CD1c-positive myeloid dendritic cell (primary cell): ENCODE measurements around the gene ARHGAP29.

ENCODE experiments used
- DNase-seq: peaks from one replicate; pipeline ENCODE4 v3.0.0-alpha.2; 2016; ENCODE audit errors: extremely low spot score

The ARHGAP29 gene

DNA sequence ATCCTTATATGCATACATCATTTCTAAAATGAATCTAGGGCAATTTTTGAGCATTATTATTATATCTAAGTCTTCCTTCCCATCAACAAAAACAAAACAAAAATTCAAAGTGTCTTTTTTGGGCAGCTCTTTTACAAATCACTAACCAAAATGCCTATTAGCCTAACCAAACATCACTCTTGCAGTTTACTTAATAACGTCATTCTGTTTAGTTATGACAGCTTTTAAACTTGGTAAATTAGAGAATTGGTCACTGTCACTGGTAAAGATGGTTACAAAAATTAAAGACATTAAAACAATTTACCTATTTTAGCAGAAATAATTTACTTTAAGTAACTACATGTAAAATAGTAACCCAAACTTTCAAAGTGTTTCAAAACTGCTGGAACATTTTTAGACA lies 2.8 kb downstream of the ARHGAP29 start:
- DNase-seq = no peak

DNA sequence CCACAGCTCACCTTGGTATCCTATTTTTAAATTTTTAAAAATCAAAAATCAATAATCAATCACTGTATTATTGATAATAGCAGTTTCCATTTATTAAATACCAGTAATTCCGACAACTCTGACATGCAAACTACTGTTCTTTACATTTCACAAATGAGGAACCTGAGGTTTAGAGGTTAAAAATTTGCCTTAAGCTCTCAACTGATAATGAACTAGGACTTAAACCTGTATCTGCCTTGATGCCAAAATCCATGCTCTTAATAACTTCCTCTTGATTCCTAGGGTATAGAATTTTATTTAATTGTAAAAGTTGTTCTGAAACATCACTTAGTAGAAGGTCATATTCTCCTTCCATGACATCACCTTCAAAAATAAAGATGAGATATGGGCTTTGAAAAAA lies 5.6 kb downstream of the ARHGAP29 start:
- DNase-seq = no peak

DNA sequence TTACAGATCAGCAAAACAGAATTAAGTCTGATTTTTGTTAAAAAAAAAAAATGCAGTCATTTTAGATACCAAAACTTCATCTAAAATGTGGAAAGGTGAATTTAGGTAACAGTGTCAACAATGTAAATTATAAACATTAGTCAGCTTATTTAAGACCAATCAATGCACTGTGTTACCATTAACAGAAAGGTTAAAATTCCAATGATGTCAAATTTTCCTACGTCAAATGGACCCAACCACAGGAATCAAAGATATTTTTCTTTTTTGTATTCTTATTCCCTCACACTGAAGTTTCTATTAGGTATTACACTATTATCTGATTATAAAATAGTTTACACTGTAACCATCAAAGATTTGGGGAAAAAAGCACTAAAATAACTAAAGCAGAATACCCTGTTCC lies 6.5 kb downstream of the ARHGAP29 start:
- no peak for DNase-seq

DNA sequence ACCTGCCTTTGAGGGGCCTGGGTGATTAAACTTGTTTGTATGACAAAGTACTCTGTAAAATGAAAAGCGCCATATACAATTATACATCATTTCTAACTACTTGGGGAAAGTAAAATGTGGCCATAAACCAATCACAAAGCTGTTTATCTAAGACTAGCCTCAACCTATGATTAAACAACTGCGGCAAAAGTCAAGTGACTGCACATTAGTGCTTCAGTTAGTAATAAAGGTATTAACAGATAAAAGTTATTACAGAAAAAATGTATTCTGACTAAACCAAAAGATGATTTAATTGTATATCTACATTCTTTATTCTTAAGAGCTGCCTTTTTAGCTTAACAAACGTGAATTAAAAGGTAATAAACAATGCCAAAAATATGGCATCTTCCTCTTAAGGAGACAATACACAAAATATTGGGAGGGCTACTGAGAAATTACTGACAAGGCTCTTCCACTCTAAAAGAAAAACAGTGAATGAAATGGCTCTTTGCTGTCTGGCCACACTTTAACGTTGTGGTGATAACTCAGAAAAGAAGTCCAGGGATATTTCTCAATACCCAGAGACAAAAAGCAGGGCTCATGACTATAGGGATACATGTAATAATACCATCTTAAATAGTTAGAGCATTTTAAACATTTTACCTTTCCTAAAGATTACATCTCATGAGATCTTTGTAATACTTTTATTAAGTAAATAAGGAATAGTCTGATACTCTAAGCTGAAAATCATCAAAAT lies 8.6 kb downstream of the ARHGAP29 start:
- no peak for DNase-seq

DNA sequence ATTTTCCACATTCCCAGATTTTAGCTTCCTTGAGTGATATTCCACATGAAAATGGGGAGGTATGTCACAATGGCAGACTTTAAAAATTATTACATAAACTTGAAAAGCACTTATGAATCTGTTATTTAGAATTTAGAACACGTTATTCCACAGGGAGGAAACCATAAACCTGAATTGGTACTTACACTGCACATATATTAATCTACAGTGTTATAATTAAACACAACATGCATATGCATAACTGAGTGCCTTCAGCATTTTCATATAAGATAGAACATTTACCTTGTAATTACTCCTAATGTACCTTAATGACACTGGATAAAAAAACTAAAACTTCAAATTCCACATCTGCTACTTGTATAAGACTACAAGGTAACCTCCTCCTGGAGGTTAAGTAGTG lies 9.8 kb downstream of the ARHGAP29 start:
- no peak for DNase-seq

DNA sequence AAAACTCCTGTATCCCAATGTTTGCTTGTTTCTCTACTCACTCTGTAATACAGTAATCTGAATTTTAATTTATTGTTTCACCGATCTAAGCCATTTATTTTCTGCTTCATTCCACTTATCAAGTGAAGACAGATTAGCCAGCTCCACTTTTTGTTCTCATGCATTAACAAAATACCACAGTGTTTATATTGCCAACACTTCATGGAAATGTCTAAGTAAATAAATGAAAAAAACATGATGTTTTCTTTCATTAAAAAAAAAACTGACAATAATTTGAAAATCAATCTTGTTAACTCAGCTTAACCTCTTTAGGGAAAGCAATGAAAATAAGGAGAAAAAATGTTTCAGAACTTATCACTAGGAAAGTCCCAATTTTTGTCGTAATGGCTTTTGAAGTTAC lies 11.5 kb downstream of the ARHGAP29 start:
- no peak for DNase-seq

DNA sequence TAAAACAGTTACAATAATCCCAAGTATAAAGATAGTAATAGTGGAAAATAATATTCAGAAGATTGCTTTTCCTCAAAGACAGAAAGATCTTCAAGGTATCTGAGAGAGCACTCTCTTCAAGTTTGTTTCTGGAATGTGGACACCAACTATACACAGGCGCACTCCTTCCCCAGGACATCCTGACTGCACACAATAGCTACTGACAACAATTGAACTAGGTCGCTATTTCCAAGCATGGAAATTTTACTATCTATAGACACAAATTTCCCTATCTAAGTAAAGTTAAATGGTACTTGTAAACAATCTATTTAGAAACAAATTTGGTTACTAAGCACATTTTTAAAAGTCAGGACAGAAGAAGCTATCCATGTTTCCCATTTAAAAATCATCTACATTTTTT lies 19.1 kb downstream of the ARHGAP29 start:
- DNase-seq = no peak

DNA sequence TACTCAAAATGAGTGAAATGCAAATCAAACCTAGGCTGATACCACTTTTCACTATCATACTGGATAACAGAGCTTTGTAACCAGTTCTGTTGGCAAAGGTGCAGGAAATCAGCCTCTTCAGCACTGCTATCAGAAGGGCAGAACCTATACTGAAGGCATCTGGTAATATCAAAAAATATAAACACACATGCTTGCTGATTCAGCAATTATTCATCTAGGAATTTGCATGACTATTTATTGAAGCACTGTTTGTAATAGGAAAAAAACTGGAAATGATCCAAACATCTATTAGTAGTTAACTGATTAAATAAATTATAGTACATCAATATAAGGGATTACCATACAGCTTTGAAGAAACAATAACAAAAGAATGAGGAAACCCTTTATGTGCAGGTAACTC lies 21.4 kb downstream of the ARHGAP29 start:
- no peak for DNase-seq

DNA sequence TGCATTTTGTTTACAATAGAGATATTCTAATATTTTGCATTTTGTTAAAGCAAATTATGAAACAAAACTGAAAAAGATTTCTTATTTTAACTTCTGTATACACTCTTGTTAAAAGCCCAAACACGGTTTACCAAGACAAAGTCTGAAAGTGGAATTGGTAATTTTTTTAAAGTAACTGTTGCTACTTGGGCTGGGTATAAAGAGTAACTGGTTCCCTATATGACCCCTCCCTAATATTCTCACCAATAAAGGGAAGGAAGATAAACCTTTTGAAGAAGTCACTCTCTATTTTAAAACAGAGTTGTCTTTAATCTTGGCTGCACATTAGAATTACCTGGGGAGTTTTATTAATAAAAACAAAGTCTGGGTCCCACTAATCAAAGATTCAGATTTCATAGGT lies 27.4 kb downstream of the ARHGAP29 start:
- no peak for DNase-seq

DNA sequence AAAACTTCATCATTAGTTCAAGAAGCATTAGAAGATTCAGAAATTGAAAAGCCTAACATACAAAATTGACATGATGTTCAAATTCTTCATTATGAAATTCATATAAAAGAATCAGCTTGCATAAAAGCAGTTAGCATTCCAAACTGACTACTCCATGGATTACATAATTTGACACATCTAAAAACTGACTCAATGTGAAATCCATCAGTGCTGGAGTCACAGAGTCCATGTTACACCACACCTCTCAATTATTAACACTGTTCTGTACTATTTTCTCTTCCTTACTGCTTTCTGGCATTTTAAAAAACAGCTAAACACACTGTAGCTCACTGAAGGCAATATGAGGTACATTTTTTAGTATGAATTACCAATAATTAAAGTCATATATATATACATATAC lies 28.0 kb downstream of the ARHGAP29 start:
- DNase-seq = no peak

DNA sequence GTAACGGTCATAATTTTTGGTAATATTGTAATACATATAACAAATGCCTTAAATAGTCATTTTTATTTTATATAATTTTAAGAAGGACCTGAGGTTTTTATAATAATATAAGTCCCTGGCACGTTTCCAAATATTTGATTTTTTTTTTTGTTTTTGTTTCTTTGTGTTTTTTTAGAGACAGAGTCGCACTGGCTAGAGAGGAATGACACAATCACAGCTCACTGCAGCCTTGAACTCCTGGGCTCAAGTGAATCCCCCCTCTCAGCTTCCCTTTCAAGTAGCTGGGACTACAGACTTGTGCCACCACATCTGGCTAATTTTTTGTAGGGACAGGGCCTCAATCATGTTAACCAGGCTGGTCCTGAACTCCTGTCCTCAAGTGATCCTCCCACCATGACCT lies 29.7 kb downstream of the ARHGAP29 start:
- no peak for DNase-seq

DNA sequence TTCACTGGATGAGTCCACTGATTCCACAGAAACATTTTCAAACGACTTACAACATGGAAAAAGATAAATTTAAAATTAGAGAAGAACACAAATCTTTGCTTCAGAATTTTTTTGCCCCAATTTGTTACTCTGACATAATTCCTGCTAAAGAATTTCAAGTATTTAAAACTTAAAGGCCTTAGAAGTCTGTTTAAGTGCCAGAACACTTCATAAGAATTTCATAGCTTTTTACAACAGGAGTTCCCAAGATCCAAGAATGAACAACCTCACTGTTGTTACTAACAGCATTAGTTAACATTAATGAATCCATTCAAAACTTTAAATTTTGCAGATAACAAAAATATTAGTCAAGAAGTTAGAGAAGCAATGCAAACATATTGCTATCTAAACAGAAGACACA lies 31.7 kb downstream of the ARHGAP29 start:
- no peak for DNase-seq

DNA sequence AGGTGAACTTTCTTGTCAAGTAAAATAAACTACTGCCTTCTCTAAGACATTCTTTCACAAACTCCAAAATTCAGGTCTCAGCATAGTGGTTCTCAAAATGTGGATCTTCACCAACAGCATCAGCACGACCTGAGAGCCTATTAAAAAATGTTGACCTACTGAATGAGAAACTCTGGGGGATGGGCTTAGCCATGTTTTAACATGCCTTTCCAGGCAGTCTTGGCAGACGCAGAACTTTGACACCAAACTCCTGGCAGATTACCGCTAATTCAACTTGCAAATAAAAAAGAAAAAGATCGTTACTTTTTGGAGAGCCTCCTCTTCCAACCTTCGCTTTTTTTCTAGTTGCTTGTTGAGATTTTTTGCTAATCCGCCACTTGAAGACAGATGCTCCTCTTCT lies 35.1 kb downstream of the ARHGAP29 start:
- DNase-seq = no peak

DNA sequence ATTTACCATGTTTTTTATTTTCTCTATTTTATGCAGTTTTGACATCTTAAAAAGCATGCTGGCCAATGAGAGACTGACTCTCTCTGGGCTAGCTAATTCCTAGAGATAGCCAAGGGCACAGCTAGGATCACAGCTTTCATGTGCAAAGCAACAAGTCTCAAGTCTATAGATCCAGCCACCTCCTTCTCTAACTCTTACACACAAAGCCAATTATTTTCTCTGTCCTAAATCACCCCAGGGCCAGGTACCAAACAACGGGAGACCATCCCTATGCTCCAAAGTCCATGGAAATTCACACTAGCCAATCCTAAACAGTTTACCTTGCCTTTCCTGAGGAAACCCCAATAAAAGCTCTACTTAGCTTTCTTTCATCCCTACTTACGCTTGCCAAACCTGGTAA lies 38.0 kb downstream of the ARHGAP29 start:
- no peak for DNase-seq

DNA sequence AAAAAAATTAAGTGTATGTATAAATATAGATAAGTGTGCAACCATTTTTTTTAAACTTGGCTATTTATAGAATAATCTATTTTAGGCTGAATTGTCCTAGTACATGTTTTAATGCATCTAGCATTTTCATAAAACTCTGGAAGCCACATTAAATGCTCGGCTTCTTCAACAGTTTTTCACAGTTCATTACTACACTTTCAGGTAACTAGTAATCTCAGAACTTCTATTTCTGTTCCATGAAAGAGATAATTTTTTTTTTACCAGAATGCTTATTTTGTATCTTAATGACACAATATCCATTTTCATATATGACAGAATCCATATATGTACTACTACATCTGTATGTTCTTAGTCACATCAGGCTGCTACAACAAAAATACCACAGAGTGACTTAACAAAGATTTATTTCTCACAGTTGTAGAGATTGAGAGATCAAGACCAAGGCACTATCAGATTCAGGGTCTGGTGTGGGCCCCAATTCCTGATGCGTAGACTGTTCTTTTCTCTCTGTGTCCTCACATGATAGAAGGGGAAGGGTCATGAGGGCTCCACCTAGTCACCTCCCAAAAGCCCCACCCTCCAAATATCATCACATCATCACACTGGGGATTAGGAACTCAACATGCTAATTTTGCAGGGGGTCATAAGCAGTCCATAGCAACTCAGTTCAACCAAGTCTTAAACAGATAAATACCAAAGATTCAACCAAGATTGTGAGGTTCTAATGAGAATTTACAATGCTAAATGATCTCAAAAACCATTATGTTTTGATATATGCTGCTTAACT lies 43.1 kb downstream of the ARHGAP29 start:
- DNase-seq = no peak

DNA sequence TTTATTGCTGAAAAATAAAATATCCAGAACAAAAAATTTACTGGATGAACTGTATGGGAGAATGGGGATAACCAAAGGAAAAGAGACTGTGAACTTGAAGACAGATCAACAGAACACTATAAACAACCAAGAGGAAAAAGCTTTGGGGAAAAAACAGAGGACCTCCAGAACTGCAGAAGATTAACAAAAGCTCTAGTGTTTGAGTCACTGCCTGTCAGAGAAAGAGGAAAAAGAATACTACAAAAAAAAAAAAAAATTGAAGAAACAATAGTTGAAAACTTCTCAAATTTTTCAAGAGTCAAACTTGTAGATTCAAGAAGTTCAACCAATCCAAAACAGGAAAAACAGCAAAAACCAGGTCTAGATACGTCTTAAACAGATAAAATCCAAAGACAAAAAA lies 44.3 kb downstream of the ARHGAP29 start:
- DNase-seq = no peak

DNA sequence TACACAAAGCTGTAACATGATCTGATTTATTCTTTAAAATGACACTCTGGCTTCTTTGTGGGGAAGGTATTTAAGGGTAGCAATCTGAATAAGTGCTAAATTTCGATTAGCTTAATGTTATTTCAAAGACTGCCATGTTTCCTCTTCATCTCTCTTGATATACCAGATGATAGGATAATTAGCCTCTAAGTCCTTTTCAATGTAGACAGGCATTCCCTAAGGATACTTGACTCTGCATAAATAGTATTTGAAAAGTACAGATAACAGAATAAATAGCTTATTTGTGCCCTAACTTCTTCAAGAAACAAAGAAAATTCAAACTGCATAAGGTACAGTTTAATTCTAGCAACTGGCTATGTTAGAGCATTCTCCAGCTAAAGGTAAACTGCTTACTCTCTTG lies 46.2 kb downstream of the ARHGAP29 start:
- no peak for DNase-seq

DNA sequence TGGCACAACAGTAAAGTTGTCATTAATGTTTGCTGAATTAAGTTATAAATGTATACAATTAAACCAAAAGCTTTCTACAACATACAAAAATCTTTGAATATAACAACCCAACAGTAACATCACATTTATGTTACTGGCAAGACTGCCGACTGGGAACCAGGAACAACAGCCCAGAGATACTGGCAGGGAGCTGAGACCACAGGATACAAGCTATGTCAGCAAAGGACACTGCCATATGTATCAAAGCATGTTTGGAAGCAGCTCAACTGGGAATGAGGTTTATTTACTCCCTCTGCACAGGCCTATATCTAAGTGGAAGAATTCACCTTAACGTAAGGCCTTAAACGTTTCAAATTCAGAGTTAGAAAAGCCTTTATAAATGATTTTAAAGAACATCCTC lies 50.4 kb downstream of the ARHGAP29 start:
- DNase-seq = no peak

DNA sequence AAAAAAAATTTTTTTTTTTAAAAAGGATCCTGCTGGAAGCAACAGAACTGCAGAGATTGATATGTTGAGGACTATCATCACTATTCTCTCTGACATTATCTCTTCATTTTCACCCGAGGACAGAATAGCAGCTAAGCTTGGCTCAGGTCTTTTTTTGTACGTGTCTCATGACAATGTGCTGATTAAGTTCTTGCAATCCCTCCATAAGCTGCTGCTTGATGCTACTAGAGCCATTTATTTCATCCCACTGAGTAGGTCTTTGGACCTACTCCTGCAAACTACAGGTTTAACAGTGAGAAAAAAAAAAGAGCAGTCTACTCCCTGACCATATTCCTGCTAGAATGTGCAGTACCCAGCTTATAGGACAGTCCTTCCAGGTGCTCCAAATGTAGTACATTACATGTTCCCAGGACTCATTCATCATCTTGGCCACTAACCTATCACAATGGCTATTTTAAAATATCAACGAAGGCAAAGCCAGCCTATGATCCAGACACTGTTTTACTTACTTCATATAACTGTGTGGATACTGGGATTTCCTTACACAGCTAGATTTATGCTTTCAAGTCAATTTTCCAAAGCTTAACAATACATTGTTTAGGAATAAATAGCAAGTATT lies 54.1 kb downstream of the ARHGAP29 start:
- no peak for DNase-seq

DNA sequence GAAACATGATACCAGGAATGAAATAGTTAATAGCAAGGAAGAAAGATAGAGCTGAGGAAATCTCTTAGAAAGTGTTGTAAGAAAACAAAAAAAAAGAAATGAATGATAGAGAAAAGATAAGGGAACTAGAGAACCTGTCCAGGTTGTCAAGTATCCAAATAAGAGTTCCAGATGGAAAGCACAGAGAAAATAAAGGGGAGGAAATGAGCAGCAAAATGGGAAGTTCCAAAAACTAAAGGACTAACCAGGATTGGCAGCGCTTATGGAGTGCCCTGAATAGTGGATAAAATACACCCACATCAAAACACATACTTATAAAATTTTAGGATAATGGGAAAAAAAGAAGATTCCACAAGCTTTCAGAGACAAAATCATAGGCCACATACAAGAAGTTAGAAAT lies 55.2 kb downstream of the ARHGAP29 start:
- DNase-seq = no peak

DNA sequence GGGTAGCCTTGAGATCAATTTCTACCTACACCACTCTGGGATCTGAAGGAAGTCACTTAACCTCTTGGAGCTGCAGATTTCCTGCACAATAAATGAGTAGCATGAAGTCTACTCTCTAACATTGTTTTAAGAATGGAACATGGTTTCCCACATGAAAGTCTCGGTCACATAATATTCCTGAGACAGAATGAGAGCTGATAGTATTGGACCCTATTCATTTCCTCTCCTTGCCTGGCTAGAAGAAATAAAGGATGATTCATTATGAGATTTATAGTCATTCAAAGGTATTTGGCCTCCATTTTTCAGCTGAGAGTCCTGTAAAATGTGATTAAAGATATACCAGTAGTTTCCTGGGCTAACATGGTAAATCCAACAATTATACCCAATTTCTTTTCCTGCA lies 56.7 kb downstream of the ARHGAP29 start:
- DNase-seq = no peak

DNA sequence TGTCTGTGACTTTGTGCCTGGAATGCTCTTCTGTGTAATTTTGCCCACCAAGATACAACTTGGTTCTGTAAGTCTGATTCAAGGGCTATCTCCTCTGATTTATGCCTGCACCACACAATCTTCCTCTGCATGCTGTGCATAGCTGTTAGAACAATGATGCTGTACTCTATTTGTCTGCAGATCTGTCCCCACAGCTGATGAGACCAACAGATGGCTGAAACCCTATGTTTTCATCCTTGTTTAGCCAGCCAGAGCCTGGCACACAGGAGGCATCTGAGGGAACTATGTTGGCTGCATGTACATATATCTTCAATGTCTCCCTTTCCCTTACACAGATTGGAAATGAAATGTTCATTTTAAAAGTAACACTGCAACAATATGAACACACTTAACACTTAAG lies 58.5 kb downstream of the ARHGAP29 start:
- DNase-seq = no peak

DNA sequence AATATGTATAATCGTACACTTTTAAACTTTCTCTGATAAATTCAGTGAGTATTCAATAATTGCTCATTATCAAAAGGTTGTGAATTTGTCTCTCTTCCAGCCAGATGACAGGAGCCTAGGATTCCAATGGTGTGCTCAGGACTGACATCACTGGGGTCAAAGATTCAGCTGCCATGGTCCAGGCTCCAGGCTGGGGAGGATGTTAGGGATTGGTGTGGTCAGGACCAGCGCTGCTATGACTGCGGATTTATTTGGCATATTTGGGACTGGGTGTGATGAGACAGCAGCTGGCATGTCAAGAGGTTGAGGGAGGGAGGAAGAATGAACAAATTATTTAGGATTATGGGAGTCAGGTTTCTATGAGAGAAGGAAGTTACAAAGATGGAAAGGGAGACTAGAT lies 68.3 kb downstream of the ARHGAP29 start:
- no peak for DNase-seq
